ENCODE data around the gene MALAT1.

MALAT1 gene

GRCh38 chr11:65540290-65541092, 41.6 kb downstream of the MALAT1 start:
- DNase-seq: peak; percentile 80

DNA sequence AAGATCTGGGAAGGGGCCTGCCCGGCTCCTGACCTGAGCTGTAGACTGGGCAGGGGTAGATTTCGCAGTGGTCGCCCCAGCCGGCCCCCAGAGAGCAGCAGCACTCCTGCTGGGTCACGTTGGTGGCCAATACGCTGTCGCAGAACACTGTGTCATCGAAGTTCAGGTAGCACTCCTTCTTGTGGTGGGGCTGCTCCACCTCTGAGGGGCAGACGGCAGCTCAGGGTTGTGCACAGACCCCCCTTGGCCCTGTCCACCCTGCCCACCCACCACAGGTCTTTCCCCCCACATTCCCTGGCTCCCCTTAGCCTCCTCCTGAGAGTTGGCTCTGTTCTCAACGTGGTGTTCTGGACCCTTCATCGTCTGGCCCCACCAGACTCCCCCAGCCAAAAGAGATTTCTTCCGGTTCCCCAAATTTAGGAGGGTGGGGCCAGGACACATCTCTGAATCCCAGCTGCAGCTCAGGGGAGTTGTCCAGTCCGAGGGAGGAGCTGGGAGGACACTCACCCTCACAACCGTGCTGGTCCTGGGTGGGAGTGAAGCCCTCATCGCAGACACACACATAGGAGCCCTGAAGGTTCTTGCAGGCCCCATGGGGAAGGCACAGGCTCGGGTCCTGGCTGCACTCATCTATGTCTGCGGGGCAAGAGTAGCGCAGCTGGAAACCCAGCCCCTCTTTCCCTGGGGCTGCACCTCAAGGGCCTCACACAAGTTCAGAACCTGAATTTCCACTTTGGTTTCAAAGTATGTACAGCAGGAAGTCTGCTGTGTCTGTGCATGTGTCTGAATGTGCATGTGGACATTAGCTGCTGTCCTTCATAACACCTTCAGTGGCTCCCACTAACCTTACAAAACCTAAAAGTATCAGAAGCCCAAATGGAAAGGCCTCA, 42.5 kb downstream of the MALAT1 start:
- no peak for DNase-seq

GRCh38 chr11:65542738-65543390, 44.0 kb downstream of the MALAT1 start:
- no peak for DNase-seq

DNA sequence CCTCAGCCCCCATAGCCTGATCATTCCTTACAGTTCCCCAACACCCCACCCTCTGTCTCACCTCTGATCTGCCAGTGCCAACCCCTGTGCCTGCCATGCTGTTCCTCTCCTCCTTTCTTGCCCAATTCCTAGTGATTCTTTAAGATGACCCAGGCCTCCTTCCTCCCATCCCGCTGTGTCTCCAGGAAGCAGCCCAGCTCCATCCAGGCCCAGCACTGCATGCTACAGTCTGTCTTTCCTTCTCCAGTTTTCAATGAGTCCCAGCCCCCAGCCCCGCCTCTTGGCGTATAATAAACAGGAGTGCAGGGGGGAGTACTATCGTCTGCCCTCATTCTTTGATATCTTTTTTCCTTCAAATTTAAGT, 47.0 kb downstream of the MALAT1 start:
- no peak for DNase-seq

DNA sequence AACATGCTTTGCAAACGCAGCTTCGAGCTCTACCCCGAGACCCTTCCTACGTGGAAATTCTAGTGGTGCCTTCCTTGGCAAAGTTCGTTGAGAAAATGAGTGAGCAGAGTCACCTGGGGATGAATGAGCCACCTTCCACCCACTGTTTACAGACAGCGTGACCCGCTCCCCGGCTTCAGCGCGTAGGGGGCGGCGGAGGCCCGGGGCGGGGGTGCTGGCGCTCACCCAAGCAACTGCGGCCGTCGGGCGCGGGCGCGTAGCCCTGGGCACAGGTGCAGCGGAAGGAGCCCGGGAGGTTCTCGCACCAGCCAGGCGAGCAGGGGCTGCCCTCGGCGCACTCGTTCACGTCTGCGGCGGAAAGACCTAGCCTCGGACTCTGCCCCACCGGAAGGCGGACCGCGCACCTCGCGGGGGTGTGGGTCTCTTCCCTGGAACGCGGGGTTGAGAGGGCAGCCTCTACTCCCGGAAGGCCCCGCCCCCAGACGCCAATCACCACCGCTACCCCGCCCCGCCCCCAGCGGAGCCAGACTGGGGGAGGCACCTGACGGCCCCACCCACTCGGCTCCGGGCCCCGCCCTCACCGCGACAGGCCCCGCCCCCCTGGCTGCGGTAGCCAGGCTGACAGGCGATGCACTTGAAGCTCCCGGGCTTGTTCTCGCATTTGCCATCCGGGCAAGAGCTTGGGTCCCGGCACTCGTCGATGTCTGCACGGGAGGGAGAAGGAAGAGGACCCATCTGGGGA, 47.5 kb downstream of the MALAT1 start:
- no peak for DNase-seq

GRCh38 chr11:65547446-65548125, 48.7 kb downstream of the MALAT1 start:
- no peak for DNase-seq

DNA sequence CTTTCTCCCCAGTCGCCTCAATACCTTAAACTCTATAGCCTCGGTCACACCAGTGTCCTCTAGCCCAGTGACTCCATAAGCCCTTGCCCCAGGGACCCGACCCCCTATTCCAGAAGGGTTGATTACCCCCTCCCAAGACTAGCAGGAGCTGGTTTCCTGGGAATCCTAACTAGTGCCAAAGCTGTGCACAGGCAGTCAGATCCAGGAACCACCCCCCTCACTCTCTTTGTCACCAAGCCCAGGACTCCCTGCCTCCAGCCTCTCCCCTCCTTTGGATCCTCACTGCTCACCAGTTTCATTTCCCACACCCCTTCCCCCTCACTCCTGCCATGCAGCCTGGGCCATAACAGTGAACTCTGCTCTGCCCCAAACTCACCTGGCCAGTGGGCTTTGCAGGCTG, 49.5 kb downstream of the MALAT1 start:
- no peak for DNase-seq

DNA sequence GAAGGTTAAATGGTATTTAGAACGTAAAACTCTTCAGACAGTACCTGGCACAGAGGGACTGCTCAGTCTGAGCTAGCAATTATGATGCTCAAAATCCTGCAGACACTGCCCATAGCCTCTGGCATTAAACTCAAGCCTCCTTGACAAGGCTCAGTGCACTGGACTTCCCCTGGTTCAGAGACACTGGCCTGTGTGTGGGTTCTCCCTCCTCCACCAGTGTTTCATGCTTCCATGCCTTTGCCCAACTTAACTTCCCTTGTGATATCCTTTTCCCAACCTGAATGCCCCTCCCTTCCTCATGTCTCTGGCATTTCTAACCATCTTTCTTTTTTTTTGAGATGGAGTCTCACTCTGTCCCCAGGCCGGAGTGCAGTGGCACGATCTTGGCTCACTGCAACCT, 50.3 kb downstream of the MALAT1 start:
- no peak for DNase-seq

DNA sequence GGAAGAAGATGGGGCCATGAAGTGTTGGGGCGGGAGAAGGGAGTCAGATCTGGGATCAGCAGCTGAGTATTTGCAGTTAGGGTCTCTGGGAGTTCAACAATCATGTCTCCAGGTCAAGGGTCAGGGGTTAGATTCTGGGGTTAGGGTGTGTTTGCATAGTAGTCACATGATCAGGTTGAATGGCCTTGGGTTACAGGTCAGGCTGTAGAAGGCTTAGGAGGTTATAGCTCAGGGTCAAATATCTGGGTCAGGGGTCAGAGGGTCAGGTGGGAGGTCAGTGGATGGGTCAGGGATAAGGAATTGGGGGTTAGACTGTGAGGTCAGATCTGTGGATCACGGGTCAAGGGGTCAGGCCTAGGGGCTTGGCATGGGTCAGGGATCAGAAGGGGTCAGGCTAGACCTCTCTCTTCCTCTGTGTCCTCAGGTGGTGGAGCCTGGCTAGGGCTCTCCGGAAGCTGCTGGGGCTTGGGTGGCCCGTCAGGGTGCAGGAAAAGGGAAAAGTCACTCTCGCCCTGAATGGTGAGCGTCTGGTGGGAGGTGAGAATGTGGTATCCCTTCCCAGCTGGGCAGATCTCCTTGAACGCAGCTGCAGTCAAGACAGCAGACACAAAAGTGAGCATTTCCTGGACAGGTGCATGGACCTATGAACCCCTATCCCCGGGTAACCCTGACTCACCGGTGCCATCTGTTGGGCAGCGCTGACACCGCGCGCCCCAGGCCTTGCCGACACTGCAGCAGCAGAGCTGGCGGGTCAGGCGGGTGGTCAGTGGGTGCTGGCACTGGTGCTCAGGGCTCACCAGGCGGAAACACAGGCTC, 52.9 kb downstream of the MALAT1 start:
- DNase-seq: no peak

DNA sequence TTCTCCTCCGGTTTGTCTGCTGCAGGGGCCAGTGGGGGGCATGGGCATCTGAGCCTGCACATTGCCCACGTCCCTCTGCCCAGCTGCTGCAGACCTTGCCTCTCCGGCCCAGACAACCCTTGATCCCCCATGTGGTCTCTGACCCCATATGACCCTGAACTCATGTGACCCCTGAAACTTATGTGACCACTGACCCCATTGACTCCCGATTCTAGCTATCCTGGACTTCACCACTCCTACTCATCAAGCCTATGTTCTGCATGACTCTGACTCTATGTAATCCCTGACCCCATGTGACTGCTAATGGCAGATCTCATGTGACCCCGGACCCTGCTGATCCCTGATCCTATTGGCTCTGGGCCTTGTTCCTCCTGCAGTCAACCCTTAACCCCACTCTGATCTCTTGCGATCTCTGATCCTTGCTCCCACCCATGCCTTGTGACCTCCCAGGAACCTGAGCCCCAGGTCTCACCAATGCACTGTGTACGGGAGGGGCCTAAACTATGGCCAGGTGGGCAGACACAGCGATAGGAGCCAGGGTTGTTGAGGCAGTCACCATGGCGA, 53.6 kb downstream of the MALAT1 start:
- DNase-seq: no peak

DNA sequence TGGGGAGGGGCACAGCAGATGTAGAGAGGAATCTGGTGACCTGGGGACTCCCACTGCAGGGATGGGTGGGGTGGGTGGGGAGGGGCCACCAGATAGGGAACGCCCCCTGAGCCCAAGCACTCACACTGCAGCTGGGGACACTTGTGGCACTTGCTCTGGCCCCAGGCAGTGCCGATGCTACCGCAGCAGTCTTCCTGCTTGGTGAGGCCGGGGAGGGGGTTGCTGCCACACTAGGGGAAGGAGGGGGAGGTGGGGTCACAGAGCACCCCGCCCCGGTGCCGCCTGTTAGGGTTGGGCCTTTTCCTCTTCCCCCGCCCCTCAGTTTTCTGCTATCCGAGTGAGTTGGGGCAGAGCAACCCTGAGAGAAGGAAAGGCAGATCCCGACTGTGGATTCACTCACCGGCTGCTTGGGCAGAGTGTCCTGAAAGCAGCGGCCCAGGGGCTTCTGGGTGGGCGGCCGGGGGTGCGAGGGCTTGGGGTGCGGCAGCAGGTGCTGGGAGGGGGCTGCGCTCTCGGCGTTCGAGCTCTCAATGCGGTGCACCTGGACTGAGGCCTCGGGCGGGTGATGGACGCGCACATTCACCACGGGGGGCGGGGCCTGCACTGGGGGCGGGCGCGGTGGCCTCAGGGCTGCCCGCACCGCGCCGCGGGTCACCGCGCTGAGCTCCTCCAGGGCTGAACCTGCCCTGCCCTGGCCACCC, 54.6 kb downstream of the MALAT1 start:
- no peak for DNase-seq

GRCh38 chr11:65554057-65554818, 55.4 kb downstream of the MALAT1 start:
- DNase-seq: no peak

GRCh38 chr11:65554842-65555430, 56.1 kb downstream of the MALAT1 start:
- no peak for DNase-seq

DNA sequence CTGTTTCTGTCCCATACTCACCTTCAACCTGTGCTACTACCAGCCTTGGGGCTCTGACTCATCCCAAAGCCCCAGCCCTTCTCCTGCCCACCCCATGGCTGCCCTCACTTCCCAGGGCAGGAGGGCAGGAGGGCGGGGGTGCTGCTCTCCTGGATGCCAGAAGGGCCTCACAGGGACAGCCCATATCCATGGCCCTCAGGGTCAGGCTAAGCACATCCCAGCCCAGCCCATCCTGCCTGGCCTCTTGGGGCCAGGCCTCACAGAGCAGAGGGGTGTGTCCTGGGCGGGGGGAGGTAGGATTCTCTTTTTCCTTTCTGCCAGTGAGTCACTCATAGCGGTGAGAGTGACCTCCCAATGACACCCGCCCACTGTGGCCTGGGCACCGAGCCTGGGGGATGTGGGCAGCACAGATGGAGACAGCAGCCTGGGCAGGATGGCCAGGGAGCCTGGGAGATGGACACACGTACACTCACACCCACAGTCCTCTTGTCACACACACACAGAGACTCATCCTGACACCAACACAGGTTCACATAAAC, 56.9 kb downstream of the MALAT1 start:
- peak; percentile 77 for DNase-seq
